Caco-2 (cell line): Measurements from ENCODE around the gene ZNF425. TPM values are rescaled to one million over a fixed set of nuclear protein-coding genes. Genes with fewer than 3 reads are reported as not detected.

Experiments
- BruUV-seq: library from RNA; stranded (reverse); fragments of 400-500 nt; replicated peaks from 2 replicates; lab custom pipeline; 2021; lab: Mats Ljungman, UMichigan
- CTCF ChIA-PET: fragments of 300-600 bp; sonication (Branson Sonifier 250); formaldehyde crosslinking; loops from one replicate; lab custom pipeline; 2022; ENCODE audit warnings: antibody characterized with exemption; lab: Charles Lee
- POLR2A ChIA-PET: fragments of 300-600 bp; sonication (Branson Sonifier 250); formaldehyde crosslinking; loops from one replicate; lab custom pipeline; 2022; ENCODE audit warnings: antibody characterized with exemption; lab: Charles Lee
- DNase-seq, 2 experiments: peaks; one replicate each; pipeline versions ENCODE4 v3.0.0 to v3.0.0-alpha.2; 2020 to 2022
- H3K27me3 ChIP-seq: replicated peaks from 2 replicates; pipeline ENCODE4 v1.6.0; 2011; ENCODE audit warnings: low read length; ENCODE audit not compliant: control insufficient read depth, insufficient read depth
- H3K36me3 ChIP-seq: 2 replicates; pipeline ENCODE4 v1.5.1; 2011; ENCODE audit warnings: low read length; ENCODE audit not compliant: control insufficient read depth, insufficient read depth
- H3K4me1 ChIP-seq: fragments of 250-450 bp; sonication (Bioruptor Pico); 2 replicates; pipeline ENCODE4 v1.5.1; 2020; ENCODE audit warnings: mild to moderate bottlenecking
- H3K4me3 ChIP-seq: 2 replicates; pipeline ENCODE4 v1.5.1; 2011; ENCODE audit warnings: low read depth, mild to moderate bottlenecking, control low read depth, low read length
- H3K9me3 ChIP-seq: fragments of 250-450 bp; sonication (Bioruptor Pico); 2 replicates; pipeline ENCODE4 v1.5.1; 2020; ENCODE audit warnings: mild to moderate bottlenecking, moderate library complexity
- H3K27ac Mint-ChIP-seq: one replicate; pipeline ENCODE4 v1.8.0; 2022; ENCODE audit warnings: mixed read lengths; ENCODE audit not compliant: unreplicated experiment
- H3K27me3 Mint-ChIP-seq: one replicate; pipeline ENCODE4 v1.8.0; 2022; ENCODE audit warnings: mixed read lengths; ENCODE audit not compliant: insufficient read depth, unreplicated experiment
- H3K36me3 Mint-ChIP-seq: one replicate; pipeline ENCODE4 v1.8.0; 2022; ENCODE audit warnings: mild to moderate bottlenecking, mixed read lengths; ENCODE audit not compliant: insufficient read depth, unreplicated experiment
- H3K4me1 Mint-ChIP-seq: one replicate; pipeline ENCODE4 v1.8.0; 2022; ENCODE audit warnings: low read depth, mixed read lengths; ENCODE audit not compliant: unreplicated experiment
- H3K4me3 Mint-ChIP-seq: one replicate; pipeline ENCODE4 v1.8.0; 2022; ENCODE audit warnings: mild to moderate bottlenecking, moderate library complexity, mixed read lengths; ENCODE audit not compliant: unreplicated experiment
- H3K9me3 Mint-ChIP-seq: one replicate; pipeline ENCODE4 v1.8.0; 2022; ENCODE audit warnings: mixed read lengths; ENCODE audit not compliant: unreplicated experiment
- intact Hi-C: fragments of 100-400 bp; cut with micrococcal nuclease; formaldehyde crosslinking; loops from one replicate; pipeline ENCODE4 v1.10.0; 2022; ENCODE audit not compliant: unreplicated experiment
- total RNA-seq: library from RNA; stranded (reverse); gene quantifications from 2 replicates; pipeline ENCODE4 v1.2.3, GENCODE V29; 2022
- TF ChIP-seq, protein P1 (sequence below), 2 experiments: fragments of 200-600 bp in 1 of 2; IDR thresholded peaks; 1 replicate in 1 of 2; 2 replicates in 1 of 2; pipeline versions ENCODE4 v1.5.1 to v1.8.0; 2011 to 2022; ENCODE audit warnings: antibody characterized with exemption in 1 of 2, control low read depth in 1 of 2, inconsistent platforms in 1 of 2, low read depth in 1 of 2, low read length in 1 of 2, mild to moderate bottlenecking in 1 of 2, moderate library complexity in 1 of 2; ENCODE audit not compliant: insufficient read depth in 1 of 2, severe bottlenecking in 1 of 2, unreplicated experiment in 1 of 2

Gene ZNF425
- total RNA-seq, 1 experiment from 2014 or later, result 4.0 TPM

DNA sequence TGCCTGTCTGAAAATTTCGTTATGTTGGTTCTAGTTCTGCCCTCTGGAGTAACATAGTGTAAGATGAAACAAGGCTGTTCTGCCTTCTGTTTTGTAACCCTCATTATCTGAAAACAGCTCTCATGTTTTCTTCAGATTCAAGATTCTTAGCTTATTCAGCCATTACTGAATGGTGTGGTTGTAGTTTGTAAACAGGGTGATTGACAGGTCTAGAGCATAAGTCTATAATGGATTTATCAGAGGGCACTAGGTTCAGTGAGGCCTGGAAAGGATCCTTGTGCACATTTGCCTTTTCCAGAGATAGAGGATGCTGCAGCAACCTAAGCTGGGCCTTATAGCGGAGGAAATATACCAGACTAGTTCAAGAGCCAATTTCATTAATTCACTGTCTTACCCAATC, 27.2 kb upstream of the ZNF425 start:
- CTCF ChIA-PET, result no interaction called here
- H3K27me3 Mint-ChIP-seq, result no peaks in the 10 kb centered on the region
- H3K9me3 Mint-ChIP-seq, result no peaks in the 10 kb centered on the region
- Histone ChIP-seq H3K4me1 (no peaks in the 10 kb centered on the region; the same call in 1 of the 2 replicates), H3K9me3 (no peaks in the 10 kb centered on the region), H3K36me3 (peaks cover 3% of the 10 kb centered on the region), H3K4me3 (no peak overlapping the region), H3K27me3 (no peaks in the 10 kb centered on the region)
- no peak overlapping the region for H3K4me3 Mint-ChIP-seq
- H3K27ac Mint-ChIP-seq, result no peak overlapping the region
- TF ChIP-seq, protein P1, sequence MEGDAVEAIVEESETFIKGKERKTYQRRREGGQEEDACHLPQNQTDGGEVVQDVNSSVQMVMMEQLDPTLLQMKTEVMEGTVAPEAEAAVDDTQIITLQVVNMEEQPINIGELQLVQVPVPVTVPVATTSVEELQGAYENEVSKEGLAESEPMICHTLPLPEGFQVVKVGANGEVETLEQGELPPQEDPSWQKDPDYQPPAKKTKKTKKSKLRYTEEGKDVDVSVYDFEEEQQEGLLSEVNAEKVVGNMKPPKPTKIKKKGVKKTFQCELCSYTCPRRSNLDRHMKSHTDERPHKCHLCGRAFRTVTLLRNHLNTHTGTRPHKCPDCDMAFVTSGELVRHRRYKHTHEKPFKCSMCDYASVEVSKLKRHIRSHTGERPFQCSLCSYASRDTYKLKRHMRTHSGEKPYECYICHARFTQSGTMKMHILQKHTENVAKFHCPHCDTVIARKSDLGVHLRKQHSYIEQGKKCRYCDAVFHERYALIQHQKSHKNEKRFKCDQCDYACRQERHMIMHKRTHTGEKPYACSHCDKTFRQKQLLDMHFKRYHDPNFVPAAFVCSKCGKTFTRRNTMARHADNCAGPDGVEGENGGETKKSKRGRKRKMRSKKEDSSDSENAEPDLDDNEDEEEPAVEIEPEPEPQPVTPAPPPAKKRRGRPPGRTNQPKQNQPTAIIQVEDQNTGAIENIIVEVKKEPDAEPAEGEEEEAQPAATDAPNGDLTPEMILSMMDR (IDR thresholded peaks at IDR 0.05; ENCODE audit: insufficient read depth in 1 of 2, low read depth in 1 of 2, low read length in 1 of 2, severe bottlenecking in 1 of 2, unreplicated experiment in 1 of 2), result no peak
- peaks cover 13% of the 10 kb centered on the region for H3K4me1 Mint-ChIP-seq
- POLR2A ChIA-PET, result no interaction called here
- H3K36me3 Mint-ChIP-seq, result peaks cover 46% of the 10 kb centered on the region
- no TSS peak for BruUV-seq
- no peak for DNase-seq
- intact Hi-C loops, result no loop called here

DNA sequence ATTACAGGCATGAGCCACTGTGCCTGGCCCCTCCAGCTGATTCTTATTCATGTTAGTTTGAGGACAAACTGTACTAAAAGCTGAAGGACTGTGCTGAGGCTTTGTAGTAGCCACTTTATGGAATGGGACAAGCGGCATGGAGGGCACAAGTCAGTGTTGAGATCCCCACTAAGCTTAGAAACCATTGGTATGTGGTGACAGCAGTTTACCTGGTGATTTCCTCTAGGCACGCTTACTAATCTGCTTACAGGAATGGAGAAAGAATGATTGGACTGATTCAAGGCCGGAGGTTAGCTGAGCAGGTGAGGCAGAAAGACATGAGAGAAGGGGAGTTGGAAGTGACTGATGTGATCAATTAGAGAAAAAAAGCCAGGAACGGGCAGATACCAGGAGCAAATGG, 24.9 kb upstream of the ZNF425 start:
- no peaks in the 10 kb centered on the region; the same call in none of the 2 replicates for H3K4me1 ChIP-seq
- H3K27me3 ChIP-seq, result no peaks in the 10 kb centered on the region
- DNase-seq, result no peak
- Mint-ChIP-seq H3K4me1 (peaks cover 19% of the 10 kb centered on the region), H3K27me3 (no peaks in the 10 kb centered on the region), H3K9me3 (no peaks in the 10 kb centered on the region), H3K36me3 (peaks cover 34% of the 10 kb centered on the region), H3K4me3 (no peak overlapping the region), H3K27ac (no peak overlapping the region)
- intact Hi-C loops, result no loop called here
- no peaks in the 10 kb centered on the region for H3K9me3 ChIP-seq
- ChIA-PET POLR2A (no interaction called here), CTCF (interaction anchor here (1.0 kb wide), 1 partner anchor 85 kb away, joined by 3 read pairs; no protein-coding TSS in a partner anchor)
- BruUV-seq, result no TSS peak
- TF ChIP-seq, protein P1 (IDR thresholded peaks at IDR 0.05; ENCODE audit: insufficient read depth in 1 of 2, low read depth in 1 of 2, low read length in 1 of 2, severe bottlenecking in 1 of 2, unreplicated experiment in 1 of 2), result no peak
- peaks cover 2% of the 10 kb centered on the region for H3K36me3 ChIP-seq
- H3K4me3 ChIP-seq, result no peak overlapping the region

DNA sequence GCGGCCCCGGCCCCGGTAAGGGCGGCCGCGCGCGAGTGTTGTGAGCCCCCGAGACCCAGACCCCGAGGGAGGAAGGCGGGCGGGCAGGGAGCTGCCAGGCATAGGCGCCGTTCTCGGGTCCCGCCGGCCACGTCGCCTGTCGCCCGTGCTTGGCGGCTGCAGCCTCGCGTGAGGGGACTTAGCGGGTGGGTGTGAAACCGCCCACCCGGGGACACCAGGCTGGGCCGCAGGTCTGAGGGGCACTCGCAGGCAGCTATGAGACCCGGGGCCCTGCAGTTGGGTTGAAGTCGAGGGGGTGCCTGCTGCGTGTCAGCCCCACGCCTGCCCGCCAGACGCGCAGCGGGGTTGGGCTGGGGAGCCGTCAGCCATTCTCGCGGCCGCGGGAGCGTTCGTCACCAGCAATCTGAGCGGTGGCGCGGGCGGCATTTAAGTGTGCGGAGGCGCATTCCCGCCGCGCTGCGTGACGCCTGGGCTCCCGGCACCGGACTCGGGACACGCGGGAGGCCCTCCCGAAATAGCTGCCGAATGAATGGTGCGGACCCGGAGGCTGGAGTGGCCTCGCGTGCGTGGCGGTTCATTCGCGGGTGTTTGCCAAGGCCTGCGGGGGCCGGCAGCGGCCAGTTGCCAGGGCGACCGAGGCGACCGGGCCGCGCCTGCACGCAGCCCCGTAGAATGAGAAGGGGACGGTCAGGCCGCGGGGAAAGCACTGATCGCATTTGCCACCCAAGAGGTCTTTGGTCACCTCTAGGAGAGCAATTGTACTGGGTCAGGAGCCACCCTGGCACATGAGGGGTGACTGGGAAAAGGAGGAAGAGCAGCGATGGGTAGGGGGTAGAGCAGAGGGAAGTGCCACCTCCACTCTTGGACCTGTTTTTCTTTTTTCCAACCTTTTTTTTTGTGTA, 21.9 kb upstream of the ZNF425 start:
- H3K27me3 ChIP-seq, result no peaks in the 10 kb centered on the region
- intact Hi-C loops, result loop anchor here (1.0 to 5.0 kb wide), 4 partner anchors 21 to 121 kb away; partner anchors contain the start of genes PDIA4, ZNF282 and ZNF786
- Mint-ChIP-seq H3K27me3 (no peaks in the 10 kb centered on the region), H3K27ac (peak overlapping the region; percentile 79), H3K36me3 (peaks cover 10% of the 10 kb centered on the region), H3K4me1 (peaks cover 28% of the 10 kb centered on the region), H3K9me3 (no peaks in the 10 kb centered on the region), H3K4me3 (peak overlapping the region; percentile 97)
- H3K4me3 ChIP-seq, result peak overlapping the region; percentile 97
- peak; percentile 47 to 69 for DNase-seq
- TF ChIP-seq, protein P1 (IDR thresholded peaks at IDR 0.05; ENCODE audit: insufficient read depth in 1 of 2, low read depth in 1 of 2, low read length in 1 of 2, severe bottlenecking in 1 of 2, unreplicated experiment in 1 of 2), result no peak
- peaks cover 10% of the 10 kb centered on the region for H3K4me1 ChIP-seq
- BruUV-seq, result no TSS peak
- ChIA-PET POLR2A (interaction anchor here (0.7 to 1.3 kb wide), 4 partner anchors 21 to 206 kb away, joined by 3 to 12 read pairs (median 5); partner anchors contain the start of gene ZNF425), CTCF (interaction anchor here (0.8 to 1.7 kb wide), 9 partner anchors 12 to 137 kb away, joined by 3 to 20 read pairs (median 7); partner anchors contain the start of genes ZNF282 and ZNF425)
- H3K36me3 ChIP-seq, result no peaks in the 10 kb centered on the region
- no peaks in the 10 kb centered on the region for H3K9me3 ChIP-seq
